Adrenal gland (tissue), 12 donors: ENCODE measurements around the gene PIAS1. TPM values are rescaled to one million over a fixed set of nuclear protein-coding genes. Genes with fewer than 3 reads are reported as not detected.
A peak's percentile ranks its signal among the peaks of the same experiment; 100 is the strongest.

ENCODE experiments used
- DNase-seq, 7 donors: peaks; one replicate each; pipeline ENCODE4 v3.0.0-alpha.2; 2019 to 2020
- H3K27ac ChIP-seq, 5 donors: fragments of 200-600 bp; sonication (generic) in 4 of 5; 1 replicate in 3 of 5; 2 replicates in 2 of 5; pipeline versions ENCODE4 v1.5.1 to v1.8.0; 2016 to 2020; ENCODE audit warnings: mild to moderate bottlenecking in 1 of 5
- H3K27me3 ChIP-seq: fragments of 200-600 bp; 2 replicates; pipeline ENCODE4 v1.8.0; 2021
- H3K36me3 ChIP-seq, 2 donors: fragments of 200-600 bp; replicated peaks in 1 of 2; 1 replicate in 1 of 2; 2 replicates in 1 of 2; pipeline versions ENCODE4 v1.5.1 to v1.8.0; 2018 to 2022
- H3K4me1 ChIP-seq, 2 donors: fragments of 200-600 bp; replicated peaks in 1 of 2; 1 replicate in 1 of 2; 2 replicates in 1 of 2; pipeline versions ENCODE4 v1.5.1 to v1.8.0; 2018 to 2021
- H3K4me3 ChIP-seq, 4 donors: fragments of 200-600 bp; sonication (generic) in 3 of 4; one replicate each; pipeline ENCODE4 v1.5.1; 2016 to 2018
- H3K9me3 ChIP-seq, 3 donors: fragments of 200-600 bp; sonication (generic) in 1 of 3; replicated peaks in 1 of 3; 1 replicate in 2 of 3; 2 replicates in 1 of 3; pipeline versions ENCODE4 v1.5.1 to v1.8.0; 2016 to 2021
- CTCF ChIP-seq, 6 experiments: fragments of 450-650 bp in 4 of 6; fragments of 200-600 bp in 2 of 6; sonication (generic) in 1 of 6; IDR thresholded peaks; 1 replicate in 5 of 6; 2 replicates in 1 of 6; pipeline versions ENCODE4 v1.5.1 to v1.8.0; 2016 to 2021; ENCODE audit warnings: antibody characterized with exemption in 6 of 6, mild to moderate bottlenecking in 2 of 6, moderate library complexity in 1 of 6
- POLR2A ChIP-seq, 2 donors: fragments of 450-650 bp; IDR thresholded peaks; one replicate each; pipeline ENCODE4 v1.6.1; 2017; ENCODE audit warnings: antibody characterized with exemption in 2 of 2, mild to moderate bottlenecking in 2 of 2, moderate library complexity in 1 of 2
- WGBS, 4 donors: extraction: QIAGEN DNeasy Blood & Tissue Kit in 2 of 4; methylation state at CpG; one replicate each; pipeline versions ENCODE4 v1.1.5 to v1.1.7; 2013 to 2017; 5-methylcytosine and 5-hydroxymethylcytosine counted together
- intact Hi-C, 2 donors: fragments of 100-400 bp; cut with DNase I; formaldehyde crosslinking; loops; one replicate each; pipeline versions ENCODE4 v1.14.1 to v1.15.0; 2022 to 2023
- polyA plus RNA-seq, 3 donors: library from polyadenylated mRNA; stranded (reverse); fragments of 200-250 nt in 2 of 3; fragments of 350-450 nt in 1 of 3; fragmentation: Illumina TruSeq in 1 of 3; extraction: RNeasy Lipid Tissue Mini Kit (QIAGEN cat#74804) in 1 of 3; gene quantifications; one replicate each; pipeline ENCODE4 v1.2.3, GENCODE V29; 2013 to 2014
- total RNA-seq, 9 donors: library from RNA; depleted of rRNA in 4 of 9; stranded (reverse); fragments of >200 nt in 4 of 9; fragments of 120-200 nt in 1 of 9; fragmentation: NEBNext Ultra II Directional in 1 of 9; extraction: Animal tissue kit (Norgen Biotek cat#: 25700) in 1 of 9; gene quantifications; one replicate each; pipeline versions ENCODE4 v1.1.0 to v1.2.4, GENCODE V29; 2013 to 2023
- donor health status: healthy with polysubstance abuse.
- donor health status: Bipolar disorder and iron deficiency.
- donor health status: DM: yes; HTN: yes; CAD: no.
- donor health status: DM: no; HTN: no; CAD: no.
- donor health status: DM: no; HTN: no; CAD: no.
- donor health status: DM: yes; HTN: yes; CAD: no.

The PIAS1 gene
- total and polyA plus RNA-seq, 12 donors = 12.7 to 60.0 (median 38.8) TPM

DNA sequence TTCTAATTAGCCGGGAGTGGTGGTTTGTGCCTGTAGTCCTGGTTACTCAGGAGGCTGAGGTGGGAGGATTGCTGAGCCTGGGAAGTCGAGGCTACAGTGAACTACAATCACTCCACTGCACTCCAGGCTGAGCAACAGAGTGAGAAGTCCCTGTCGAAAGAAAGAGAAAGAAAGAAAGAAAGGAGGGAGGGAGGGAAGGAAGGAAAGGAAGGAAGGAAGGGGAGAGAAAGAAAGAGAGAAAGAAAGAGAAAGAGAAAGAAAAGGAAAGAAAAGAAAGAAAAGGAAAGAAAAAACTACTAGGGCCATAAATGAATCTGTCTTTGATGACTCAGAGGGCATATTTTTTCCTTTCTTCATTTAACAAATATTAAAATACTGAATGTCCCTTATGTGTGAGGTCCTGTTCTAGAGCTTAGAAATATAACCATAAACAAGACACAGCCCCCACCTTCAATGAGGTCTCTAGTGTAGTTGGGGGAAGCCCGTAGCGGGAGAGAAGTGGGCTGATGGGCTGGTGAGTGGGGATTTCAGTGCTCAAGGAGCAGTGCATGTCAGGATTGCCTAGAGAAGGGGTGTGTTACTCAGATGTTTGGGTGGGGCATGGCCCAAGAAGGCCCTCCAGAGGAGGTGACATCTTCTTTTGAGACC is 35.2 kb upstream of the PIAS1 start:
- DNase-seq = no peak
- 69 to 91% (median 82%) methylated on average over 5 of the region's 5 CpGs for WGBS, 4 donors
- no peaks in the 10 kb centered on the region for H3K9me3 ChIP-seq
- no peak for TF ChIP-seq POLR2A (IDR thresholded peaks at IDR 0.05)
- no peak for TF ChIP-seq CTCF (IDR thresholded peaks at IDR 0.05)
- H3K27ac ChIP-seq = no peak overlapping the region
- no peaks in the 10 kb centered on the region for H3K27me3 ChIP-seq
- H3K36me3 ChIP-seq = no peaks in the 10 kb centered on the region
- no peak overlapping the region for H3K4me3 ChIP-seq
- H3K4me1 ChIP-seq = no peaks in the 10 kb centered on the region
- intact Hi-C loops = no loop called here

DNA sequence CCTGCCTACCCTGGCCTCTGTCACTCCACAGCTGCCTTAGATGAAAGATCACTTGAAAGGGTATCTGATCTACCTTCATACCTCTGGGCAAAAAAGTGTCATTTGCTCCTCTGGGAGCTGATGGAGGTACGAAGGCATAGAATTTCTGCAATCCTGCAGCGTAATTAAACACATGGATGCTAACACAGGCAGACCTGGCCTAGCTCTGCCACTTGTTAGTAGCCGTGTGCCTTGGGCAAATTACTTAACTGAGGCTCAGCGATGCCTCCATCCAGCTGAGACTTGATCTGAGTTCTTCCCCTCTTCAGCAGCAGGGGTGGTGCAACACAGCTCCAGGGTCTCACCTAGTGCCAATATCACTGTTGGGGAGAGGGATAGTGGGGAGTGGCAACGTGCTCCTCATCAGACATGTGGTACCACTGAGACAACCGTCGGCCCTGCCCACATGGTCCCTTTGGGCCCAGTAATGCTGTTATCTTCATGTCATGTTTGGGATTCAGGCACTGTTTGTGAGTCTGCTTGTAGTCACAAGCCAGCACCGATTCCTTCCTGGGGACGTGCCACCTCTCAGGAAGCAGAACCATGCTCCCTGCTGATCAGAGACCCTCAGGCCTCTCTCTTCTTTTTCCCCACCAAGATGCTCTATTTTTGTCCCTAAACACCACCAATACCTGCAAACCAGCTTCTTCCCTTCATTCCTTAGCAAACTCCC is 34.1 kb upstream of the PIAS1 start:
- no peaks in the 10 kb centered on the region for H3K9me3 ChIP-seq
- no peak for DNase-seq
- intact Hi-C loops = no loop called here
- no peaks in the 10 kb centered on the region for H3K4me1 ChIP-seq
- H3K27me3 ChIP-seq = no peaks in the 10 kb centered on the region
- TF ChIP-seq POLR2A (IDR thresholded peaks at IDR 0.05) (no peak), CTCF (IDR thresholded peaks at IDR 0.05) (no peak)
- H3K36me3 ChIP-seq = no peaks in the 10 kb centered on the region
- no peak overlapping the region for H3K4me3 ChIP-seq
- H3K27ac ChIP-seq = no peak overlapping the region
- WGBS, 4 donors = 93 to 97% (median 95%) methylated on average over 9 of the region's 9 CpGs

DNA sequence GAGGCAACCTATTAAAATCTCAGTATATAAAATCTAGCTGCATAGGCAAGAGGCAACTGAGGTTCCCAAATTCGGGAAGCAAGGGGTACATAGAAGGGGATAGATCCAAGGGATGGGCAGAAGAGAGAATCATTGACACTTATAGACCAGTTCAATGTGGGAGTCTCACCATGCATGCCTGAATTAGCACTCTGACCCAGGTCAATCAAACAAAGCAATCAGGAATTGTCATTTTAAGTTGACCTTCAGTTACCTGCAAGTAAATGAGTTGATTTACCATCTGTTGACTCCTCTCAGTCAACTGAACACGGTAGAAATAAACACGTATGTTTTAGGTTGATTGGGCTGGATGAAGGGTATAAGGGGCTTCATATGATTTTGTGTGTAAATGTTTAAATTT is 33.4 kb upstream of the PIAS1 start:
- no peak for DNase-seq
- TF ChIP-seq POLR2A (IDR thresholded peaks at IDR 0.05) (no peak), CTCF (IDR thresholded peaks at IDR 0.05) (no peak)
- no peak overlapping the region for H3K4me3 ChIP-seq
- no peaks in the 10 kb centered on the region for H3K4me1 ChIP-seq
- intact Hi-C loops = no loop called here
- H3K36me3 ChIP-seq = no peaks in the 10 kb centered on the region
- no peaks in the 10 kb centered on the region for H3K27me3 ChIP-seq
- WGBS, 4 donors = 53 to 92% (median 81%) methylated on average over 3 of the region's 3 CpGs
- no peak overlapping the region for H3K27ac ChIP-seq
- no peaks in the 10 kb centered on the region for H3K9me3 ChIP-seq

- peak; percentile 33 to 83 (median 56) for DNase-seq
- 40 to 63% (median 57%) methylated on average over 5 of the region's 5 CpGs for WGBS, 4 donors
- Histone ChIP-seq H3K9me3 (no peaks in the 10 kb centered on the region), H3K27me3 (no peaks in the 10 kb centered on the region), H3K4me1 (no peaks in the 10 kb centered on the region), H3K27ac (peak overlapping the region in 1 of 5 donors; percentile 74), H3K4me3 (no peak overlapping the region), H3K36me3 (no peaks in the 10 kb centered on the region)
- TF ChIP-seq POLR2A (IDR thresholded peaks at IDR 0.05) (no peak), CTCF (IDR thresholded peaks at IDR 0.05) (no peak)
- intact Hi-C loops = no loop called here
These were observed 32.1 kb upstream of the PIAS1 start for GRCh38 chr15:68022061-68022460.
